HepG2 (cell line): Measurements from ENCODE around the gene MMP23B. TPM values are rescaled to one million over a fixed set of nuclear protein-coding genes. Genes with fewer than 3 reads are reported as not detected.

ENCODE experiments used
- CEBPB ChIP-seq: IDR thresholded peaks from 2 replicates; pipeline ENCODE4 v1.6.1; 2011; ENCODE audit warnings: low read depth, low read length, improper control_type of control experiment, borderline replicate concordance
- GATA4 ChIP-seq: sonication (generic); IDR thresholded peaks from 2 replicates; pipeline ENCODE4 v1.6.1; 2016; ENCODE audit warnings: antibody characterized with exemption, low read depth, borderline replicate concordance
- KLF16 ChIP-seq, 2 experiments: sonication (generic) in 1 of 2; formaldehyde crosslinking in 1 of 2; IDR thresholded peaks; 2 replicates each; pipeline versions ENCODE4 v1.6.1 to v1.8.0; 2016 to 2023; ENCODE audit warnings: missing genetic modification reagents in 2 of 2, missing compliant biosample characterization in 1 of 2
- MLX ChIP-seq: IDR thresholded peaks from 2 replicates; pipeline ENCODE4 v1.6.1; 2016
- NR3C1 ChIP-seq: sonication (generic); formaldehyde crosslinking; IDR thresholded peaks from 2 replicates; pipeline ENCODE4 v1.4.0; 2020; ENCODE audit warnings: missing genetic modification reagents
- PAWR ChIP-seq: sonication (generic); formaldehyde crosslinking; IDR thresholded peaks from 2 replicates; pipeline ENCODE4 v1.4.0; 2020; ENCODE audit warnings: missing genetic modification reagents, mild to moderate bottlenecking, borderline replicate concordance
- REL ChIP-seq: sonication (generic); formaldehyde crosslinking; conservative IDR thresholded peaks from 2 replicates; pipeline ENCODE4 v1.8.0; 2022; ENCODE audit warnings: mild to moderate bottlenecking, missing genetic modification reagents, moderate library complexity
- TCF7 ChIP-seq: sonication (generic); IDR thresholded peaks from 2 replicates; pipeline ENCODE4 v1.6.1; 2016; ENCODE audit warnings: antibody characterized with exemption, low read depth
- ZBTB38 ChIP-seq: sonication (generic); formaldehyde crosslinking; IDR thresholded peaks from 2 replicates; pipeline ENCODE4 v1.5.1; 2020; ENCODE audit warnings: mild to moderate bottlenecking, missing genetic modification reagents
- ZNF121 ChIP-seq: sonication (generic); formaldehyde crosslinking; IDR thresholded peaks from 2 replicates; pipeline ENCODE4 v1.5.0; 2020; ENCODE audit warnings: mild to moderate bottlenecking, missing genetic modification reagents
- ZNF768 ChIP-seq: sonication (generic); formaldehyde crosslinking; IDR thresholded peaks from 2 replicates; pipeline ENCODE4 v1.4.0; 2020; ENCODE audit warnings: missing genetic modification reagents
- polyA plus RNA-seq, 8 experiments: library from polyadenylated mRNA; depleted of rRNA in 3 of 8; stranded (reverse) in 7 of 8; unstranded in 1 of 8; fragments of >200 nt; fragmentation: Illumina TruSeq in 4 of 8; extraction: Trizol in 4 of 8; gene quantifications; 2 replicates each; pipeline versions ENCODE4 v1.2.1 to v1.2.3, GENCODE V29; 2011 to 2016; ENCODE audit warnings: low read depth in 4 of 8, missing spikeins in 1 of 8, mixed read lengths in 1 of 8; ENCODE audit not compliant: insufficient read depth in 1 of 8
- total RNA-seq, 5 experiments: library from RNA; depleted of rRNA; stranded (reverse); fragments of >200 nt; fragmentation: Illumina TruSeq; extraction: Trizol; gene quantifications; 2 replicates each; pipeline ENCODE4 v1.2.3, GENCODE V29; 2016; ENCODE audit warnings: low read depth in 1 of 5
- TF ChIP-seq, protein P1 (sequence below): sonication (generic); formaldehyde crosslinking; IDR thresholded peaks from 2 replicates; pipeline ENCODE4 v1.4.0; 2020; ENCODE audit warnings: mild to moderate bottlenecking, missing genetic modification reagents
- TF ChIP-seq, protein P2 (sequence below): sonication (generic); formaldehyde crosslinking; IDR thresholded peaks from 2 replicates; pipeline ENCODE4 v1.4.0; 2020; ENCODE audit warnings: mild to moderate bottlenecking, missing genetic modification reagents, borderline replicate concordance
- TF ChIP-seq, protein P3 (sequence below): sonication (generic); formaldehyde crosslinking; IDR thresholded peaks from 2 replicates; pipeline ENCODE4 v1.4.0; 2020; ENCODE audit warnings: missing genetic modification reagents

MMP23B gene
- total and polyA plus RNA-seq, 2 of the 13 experiments (the other 11 are each of a cell fraction or from before 2014, with no cell fraction given) = 0.61 to 0.75 TPM

DNA sequence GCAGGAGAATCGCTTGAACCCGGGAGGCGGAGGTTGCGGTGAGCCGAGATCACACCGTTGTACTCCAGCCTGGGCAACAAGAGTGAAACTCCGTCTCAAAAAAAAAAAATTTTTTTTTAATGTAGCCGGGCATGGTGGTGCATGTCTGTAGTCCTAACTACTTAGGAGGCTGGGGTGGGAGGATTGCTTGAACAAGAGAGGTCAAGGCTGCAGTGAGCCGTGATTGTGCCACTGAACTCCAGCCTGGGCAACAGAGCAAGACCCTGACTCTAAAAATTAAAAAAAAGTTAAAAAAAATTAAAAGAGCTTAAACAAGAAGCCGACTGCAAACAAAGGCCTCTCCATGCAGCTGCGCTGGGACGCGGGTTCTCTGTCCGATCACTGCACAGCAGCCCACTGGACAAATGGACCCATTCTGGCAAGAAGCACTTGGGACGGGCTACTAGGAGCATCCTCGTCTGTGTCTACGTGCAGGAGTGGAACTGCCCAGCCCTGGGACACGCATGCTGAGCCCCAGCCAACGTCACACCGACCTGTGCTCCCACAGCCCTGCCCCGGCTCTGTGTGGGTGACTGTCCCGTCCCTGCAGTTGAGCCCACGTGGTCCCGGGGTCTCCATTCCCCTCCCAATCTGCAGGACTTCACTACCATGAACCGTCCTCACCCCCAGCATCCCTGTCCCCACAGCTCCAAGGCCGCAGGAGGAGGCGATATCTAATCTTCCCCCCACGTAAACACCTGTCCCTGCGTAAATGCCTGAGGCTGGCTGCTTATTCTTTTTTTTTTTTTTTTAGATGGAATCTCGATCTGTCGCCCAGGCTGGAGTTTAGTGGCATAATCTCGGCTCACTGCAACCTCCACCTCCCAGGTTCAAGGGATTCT, 48.3 kb downstream of the MMP23B start (continued):
- TF ChIP-seq, protein P1, sequence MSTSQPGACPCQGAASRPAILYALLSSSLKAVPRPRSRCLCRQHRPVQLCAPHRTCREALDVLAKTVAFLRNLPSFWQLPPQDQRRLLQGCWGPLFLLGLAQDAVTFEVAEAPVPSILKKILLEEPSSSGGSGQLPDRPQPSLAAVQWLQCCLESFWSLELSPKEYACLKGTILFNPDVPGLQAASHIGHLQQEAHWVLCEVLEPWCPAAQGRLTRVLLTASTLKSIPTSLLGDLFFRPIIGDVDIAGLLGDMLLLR (CRISPR knock-in tag) = no peak
- TF ChIP-seq NR3C1 (CRISPR knock-in tag) (no peak), ZNF768 (peak; percentile 19; the same call in 1 of the 2 replicates), REL (CRISPR knock-in tag) (no peak), TCF7 (no peak), KLF16 (CRISPR knock-in tag; IDR thresholded peaks at IDR 0.05) (no peak), ZBTB38 (CRISPR knock-in tag) (peak; percentile 84; the same call in 1 of the 2 replicates), PAWR (CRISPR knock-in tag) (no peak), ZNF121 (CRISPR knock-in tag) (peak; percentile 54), CEBPB (no peak), GATA4 (no peak), MLX (CRISPR knock-in tag) (no peak)
- TF ChIP-seq, protein P2, sequence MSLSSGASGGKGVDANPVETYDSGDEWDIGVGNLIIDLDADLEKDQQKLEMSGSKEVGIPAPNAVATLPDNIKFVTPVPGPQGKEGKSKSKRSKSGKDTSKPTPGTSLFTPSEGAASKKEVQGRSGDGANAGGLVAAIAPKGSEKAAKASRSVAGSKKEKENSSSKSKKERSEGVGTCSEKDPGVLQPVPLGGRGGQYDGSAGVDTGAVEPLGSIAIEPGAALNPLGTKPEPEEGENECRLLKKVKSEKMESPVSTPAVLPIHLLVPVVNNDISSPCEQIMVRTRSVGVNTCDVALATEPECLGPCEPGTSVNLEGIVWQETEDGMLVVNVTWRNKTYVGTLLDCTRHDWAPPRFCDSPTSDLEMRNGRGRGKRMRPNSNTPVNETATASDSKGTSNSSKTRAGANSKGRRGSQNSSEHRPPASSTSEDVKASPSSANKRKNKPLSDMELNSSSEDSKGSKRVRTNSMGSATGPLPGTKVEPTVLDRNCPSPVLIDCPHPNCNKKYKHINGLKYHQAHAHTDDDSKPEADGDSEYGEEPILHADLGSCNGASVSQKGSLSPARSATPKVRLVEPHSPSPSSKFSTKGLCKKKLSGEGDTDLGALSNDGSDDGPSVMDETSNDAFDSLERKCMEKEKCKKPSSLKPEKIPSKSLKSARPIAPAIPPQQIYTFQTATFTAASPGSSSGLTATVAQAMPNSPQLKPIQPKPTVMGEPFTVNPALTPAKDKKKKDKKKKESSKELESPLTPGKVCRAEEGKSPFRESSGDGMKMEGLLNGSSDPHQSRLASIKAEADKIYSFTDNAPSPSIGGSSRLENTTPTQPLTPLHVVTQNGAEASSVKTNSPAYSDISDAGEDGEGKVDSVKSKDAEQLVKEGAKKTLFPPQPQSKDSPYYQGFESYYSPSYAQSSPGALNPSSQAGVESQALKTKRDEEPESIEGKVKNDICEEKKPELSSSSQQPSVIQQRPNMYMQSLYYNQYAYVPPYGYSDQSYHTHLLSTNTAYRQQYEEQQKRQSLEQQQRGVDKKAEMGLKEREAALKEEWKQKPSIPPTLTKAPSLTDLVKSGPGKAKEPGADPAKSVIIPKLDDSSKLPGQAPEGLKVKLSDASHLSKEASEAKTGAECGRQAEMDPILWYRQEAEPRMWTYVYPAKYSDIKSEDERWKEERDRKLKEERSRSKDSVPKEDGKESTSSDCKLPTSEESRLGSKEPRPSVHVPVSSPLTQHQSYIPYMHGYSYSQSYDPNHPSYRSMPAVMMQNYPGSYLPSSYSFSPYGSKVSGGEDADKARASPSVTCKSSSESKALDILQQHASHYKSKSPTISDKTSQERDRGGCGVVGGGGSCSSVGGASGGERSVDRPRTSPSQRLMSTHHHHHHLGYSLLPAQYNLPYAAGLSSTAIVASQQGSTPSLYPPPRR (CRISPR knock-in tag) = no peak
- TF ChIP-seq, protein P3, sequence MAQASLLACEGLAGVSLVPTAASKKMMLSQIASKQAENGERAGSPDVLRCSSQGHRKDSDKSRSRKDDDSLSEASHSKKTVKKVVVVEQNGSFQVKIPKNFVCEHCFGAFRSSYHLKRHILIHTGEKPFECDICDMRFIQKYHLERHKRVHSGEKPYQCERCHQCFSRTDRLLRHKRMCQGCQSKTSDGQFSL (CRISPR knock-in tag) = no peak
